GM21423 (cell line): Measurements from ENCODE around the gene TOMM34.

ENCODE experiments used
- ATAC-seq: cut with Tn5 transposase; IDR thresholded peaks from one replicate; pipeline ENCODE4 v1.9.1; 2021; ENCODE audit warnings: mild to moderate bottlenecking, moderate library complexity; ENCODE audit not compliant: unreplicated experiment

Gene TOMM34, protein sequence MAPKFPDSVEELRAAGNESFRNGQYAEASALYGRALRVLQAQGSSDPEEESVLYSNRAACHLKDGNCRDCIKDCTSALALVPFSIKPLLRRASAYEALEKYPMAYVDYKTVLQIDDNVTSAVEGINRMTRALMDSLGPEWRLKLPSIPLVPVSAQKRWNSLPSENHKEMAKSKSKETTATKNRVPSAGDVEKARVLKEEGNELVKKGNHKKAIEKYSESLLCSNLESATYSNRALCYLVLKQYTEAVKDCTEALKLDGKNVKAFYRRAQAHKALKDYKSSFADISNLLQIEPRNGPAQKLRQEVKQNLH

DNA sequence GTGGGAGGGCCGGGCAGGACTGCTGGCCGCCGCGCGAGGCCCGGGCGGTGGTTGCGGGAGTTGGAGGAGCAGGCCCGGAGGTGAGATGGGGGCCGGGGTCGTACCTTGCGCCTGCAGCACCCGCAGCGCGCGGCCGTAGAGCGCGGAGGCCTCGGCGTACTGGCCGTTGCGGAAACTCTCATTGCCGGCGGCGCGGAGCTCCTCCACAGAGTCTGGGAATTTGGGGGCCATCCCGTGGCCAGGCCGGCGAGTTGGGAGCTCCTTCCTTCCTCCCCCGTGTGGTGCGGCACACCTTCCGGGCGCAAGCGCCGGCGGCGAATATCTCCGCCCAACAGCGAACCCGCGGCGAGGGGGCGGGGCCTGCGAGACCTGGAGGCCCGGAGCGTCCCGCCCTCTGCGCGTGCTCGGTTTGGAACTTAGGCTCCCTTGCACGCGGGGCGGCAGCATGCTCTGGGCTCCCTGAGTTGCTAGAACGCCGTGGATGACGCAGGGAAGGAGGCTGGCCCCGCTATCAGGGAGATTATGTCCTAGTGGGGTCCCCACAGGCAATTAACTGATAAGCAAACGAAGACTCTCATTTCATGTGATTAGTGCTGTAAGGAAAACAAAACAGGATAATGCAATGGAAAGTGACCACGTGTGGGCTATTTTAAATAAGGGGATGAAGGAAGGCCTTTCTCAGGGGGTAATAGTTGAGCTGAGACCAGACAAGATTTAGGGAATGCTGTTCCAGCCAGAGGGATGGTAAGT lies at the start of gene TOMM34:
Gene TOMM34 (minus strand): TSS at position 295 of the 750 bp plus-strand sequence. CDS start 64 bp downstream, at position 231.
- ATAC-seq: peak; percentile 90

DNA sequence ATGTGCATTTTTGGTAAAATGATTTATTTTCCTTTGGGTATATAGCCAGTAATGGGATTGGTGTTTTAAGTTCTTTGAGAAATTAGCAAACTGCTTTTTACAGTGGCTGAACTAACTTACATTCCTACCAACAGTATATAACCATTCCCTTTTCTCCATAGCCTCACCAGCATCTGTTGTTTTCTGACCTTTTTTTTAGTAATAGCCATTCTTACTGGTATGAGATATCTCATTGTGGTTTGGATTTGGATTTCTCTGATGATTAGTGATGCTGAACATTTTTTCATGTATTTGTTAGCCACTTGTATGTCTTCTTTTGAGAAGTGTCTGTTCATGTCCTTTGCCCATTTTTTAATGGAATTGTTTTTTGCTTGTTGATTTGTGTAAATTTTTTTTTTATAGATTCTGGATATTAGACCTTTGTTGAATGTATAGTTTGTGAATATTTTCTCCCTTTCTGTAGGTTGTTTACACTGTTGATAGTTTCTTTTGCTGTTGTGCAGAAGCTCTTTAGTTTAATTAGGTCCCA lies 48.4 kb upstream of the TOMM34 start:
- ATAC-seq: no peak

DNA sequence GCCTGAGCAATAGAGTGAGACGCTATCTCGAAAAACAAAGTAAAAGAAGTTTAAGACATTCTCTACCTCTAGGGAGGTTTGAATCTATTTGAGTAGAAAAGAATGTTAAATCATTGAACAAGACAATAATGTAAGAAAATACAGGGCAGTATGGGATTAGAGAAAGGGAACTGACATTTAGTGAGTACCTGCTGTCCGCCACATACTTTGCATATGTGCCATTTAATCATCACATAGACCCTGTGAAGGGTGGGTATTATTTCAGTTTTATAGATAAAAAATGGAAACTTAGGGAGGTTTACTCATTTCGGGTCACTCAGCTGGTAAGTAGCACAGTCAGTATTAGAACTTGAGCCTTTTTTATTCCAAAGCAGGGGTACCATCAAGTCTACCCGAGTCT lies 37.5 kb upstream of the TOMM34 start:
- ATAC-seq: no peak

DNA sequence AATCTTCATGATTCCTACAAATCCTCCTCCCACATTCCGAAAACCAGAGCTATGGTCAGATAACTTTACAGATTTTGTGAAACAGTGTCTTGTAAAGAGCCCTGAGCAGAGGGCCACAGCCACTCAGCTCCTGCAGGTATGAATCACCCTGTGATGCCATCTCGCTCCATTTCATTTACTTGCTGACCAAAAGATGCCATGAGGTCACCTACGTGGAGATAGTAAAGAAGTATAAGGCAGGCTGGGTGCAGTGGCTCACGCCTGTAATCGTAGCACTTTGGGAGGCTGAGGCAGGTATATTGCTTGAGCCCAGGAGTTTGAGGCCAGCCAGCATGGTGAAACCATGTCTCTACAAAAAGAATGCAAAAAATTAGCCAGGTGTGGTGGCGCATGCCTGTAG lies 37.0 kb upstream of the TOMM34 start:
- no peak for ATAC-seq

DNA sequence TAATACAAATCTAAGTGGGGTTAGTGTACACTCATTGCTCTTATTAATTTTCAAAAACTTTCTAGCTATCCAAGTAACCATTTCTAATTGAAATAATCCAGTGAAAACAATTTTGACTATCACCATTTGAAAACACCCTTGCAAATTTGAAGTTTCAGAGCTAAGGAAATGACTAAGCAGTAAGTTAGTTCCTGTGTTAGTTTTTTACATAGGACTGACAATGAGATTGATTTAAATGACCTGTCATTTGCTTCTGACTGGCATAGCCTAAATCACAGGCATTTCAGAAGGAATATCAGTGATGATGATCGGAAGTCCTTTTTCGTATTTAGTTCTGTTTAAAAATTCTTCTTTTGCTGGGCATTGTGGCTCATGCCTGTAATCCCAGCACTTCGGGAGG lies 33.1 kb upstream of the TOMM34 start:
- no peak for ATAC-seq

DNA sequence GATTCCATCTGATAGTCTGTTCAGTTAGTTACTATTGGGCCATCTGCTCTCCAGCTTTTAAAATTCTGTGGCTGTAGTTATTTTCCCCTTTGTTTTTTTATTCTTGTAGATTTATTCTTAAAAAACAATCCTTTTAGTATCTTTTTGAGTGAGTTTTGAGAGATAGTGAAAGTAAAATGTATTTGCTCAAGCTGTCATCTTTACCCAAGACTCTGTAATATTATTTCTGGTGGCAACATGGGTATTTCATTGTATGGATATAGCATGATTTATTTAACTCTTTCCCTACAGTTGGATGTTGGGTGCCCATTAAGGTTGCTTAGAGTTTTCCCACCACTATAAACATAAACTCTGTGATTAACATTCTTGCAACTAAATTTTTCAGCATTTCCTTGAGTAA lies 30.8 kb upstream of the TOMM34 start:
- ATAC-seq: no peak

DNA sequence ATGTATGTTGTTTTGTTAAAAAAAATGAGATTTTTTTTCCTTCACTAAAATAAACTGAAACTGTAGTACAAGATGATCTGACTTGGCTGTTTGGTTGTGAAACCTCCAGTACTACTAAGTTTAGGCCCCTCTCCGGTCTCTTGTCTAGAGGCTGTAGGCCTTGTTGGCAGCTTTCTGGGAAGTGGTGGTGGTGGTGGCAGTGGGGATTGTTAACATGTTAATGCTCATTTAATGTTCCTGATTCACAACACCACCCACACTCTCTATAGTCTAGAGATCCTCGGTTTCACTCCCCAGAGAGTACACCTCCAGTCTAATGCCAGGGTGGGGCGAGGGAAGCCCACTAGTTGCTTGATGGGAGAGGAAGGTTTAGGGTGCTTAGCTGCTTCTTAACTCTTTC lies 30.2 kb upstream of the TOMM34 start:
- ATAC-seq: no peak

DNA sequence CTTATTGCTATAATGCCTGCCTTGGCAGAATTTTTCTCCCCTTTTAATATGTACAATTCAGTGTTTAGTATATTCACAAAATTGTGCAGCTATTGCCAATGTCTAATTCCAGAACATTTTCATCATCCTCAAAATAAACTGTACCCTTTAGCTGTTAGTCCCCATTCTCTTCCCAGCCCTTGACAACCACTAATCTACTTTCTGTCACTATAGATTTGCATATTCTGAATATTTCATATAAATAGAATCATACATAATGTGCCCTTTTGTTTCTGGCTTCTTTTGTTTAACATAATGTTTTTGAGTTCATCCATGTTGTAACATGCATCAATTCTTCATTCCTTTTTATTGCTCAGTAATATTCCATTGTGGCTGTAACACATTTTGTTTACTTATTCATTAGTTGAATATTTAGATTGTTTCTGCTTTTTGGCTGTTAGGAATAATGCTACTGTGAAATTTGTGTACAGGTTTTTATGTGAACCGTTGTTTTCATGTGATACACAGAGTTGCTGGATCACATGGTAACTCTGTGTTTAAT lies 28.5 kb upstream of the TOMM34 start:
- ATAC-seq: no peak

DNA sequence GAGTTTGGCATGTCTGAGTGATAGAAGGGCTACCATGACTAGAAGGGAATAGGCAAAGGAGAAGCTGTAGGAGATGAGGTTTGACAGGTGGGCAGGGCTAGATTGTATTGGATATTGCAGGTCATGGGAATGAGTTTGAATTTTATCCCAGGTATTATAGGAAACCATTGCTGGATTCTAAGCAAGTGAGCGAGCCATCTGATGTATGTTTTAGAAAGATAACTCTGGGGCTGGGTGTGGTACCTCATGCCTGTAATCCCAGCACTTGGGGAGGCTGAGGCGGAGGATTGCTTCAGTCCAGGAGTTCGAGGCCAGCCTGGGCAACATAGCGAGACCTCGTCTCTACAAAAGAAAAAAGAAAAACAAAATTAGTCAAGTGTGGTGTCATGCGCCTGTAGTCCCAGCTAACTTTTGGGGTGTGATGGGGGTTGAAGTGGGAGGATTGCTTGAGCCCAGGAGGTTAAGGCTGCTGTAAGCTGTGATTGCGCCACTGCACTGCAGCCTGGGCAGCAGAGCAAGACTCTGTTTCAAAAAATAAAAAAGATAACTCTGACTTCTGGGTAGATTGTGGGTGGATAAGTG lies 23.0 kb upstream of the TOMM34 start:
- no peak for ATAC-seq

DNA sequence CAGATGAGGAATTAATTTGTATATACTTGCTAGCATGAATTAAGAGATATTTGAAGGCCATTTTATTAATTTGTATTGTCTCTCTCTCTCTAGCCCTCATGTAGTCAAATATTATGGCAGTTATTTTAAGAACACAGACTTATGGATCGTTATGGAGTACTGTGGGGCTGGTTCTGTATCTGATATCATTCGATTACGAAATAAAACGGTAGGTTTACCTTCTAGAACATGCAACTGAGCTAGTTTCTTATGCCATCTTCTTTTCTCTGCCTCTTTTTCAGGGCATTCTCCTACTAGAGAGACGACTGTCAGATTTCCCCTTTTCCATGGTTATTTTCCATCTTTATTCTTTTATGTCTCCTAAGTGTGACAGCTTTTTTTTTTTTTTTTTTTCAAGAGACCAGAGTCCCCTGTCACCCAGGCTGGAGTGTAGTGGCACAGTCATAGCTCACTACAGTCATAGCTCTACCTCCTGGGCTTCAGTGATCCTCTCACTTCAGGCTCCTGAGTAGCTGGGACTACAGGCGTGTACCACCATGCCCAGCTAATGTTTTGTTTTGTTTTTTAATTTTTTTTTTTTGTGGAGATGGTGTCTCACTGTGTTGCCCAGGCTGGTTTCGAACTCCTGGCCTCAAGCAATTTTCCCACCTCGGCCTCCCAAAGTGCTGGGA lies 21.7 kb upstream of the TOMM34 start:
- ATAC-seq: no peak

DNA sequence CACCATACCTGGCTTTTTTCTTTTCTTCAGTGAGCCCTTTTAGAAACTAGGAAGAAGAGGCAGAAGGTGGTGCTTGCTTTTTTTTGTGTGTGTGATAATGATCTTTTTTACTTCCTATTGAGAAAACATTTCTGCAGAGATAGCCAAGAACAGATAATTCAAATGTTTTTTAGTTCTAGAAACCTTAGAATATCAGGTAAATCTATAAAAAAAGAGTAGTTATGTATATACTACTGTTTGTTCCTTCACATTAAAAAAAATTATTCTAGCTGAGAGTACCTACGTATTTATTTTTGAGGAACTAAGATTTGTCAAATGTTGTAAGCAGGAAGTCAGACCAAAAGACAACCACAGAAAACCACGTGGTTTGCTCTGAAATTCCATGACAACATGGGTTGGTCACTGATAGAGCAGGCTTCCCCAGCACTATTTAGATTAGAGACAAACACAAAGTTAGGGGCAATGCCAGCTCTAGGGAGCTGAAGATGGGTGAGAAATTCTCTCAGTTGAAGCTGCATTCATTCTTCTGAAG lies 19.0 kb upstream of the TOMM34 start:
- peak; percentile 87 for ATAC-seq

DNA sequence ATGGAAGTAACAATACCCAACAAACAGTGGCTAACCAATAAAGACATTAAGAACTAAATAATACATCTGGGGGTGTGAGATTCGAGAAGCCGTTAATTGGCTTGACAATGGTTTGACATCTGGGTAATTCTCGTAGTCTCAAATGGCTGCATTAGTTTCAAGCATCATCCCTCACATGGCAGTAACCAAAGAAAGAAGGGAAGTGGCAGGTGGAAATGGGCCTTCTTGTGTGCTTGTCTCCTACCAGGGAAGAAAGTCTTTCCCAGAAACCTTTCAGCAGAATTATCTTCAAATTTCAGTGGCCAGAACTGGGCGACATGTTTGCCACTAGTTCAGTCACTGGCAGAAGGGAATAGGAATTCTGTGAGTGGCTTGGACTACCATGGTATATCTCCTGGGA lies 16.5 kb upstream of the TOMM34 start:
- ATAC-seq: no peak

DNA sequence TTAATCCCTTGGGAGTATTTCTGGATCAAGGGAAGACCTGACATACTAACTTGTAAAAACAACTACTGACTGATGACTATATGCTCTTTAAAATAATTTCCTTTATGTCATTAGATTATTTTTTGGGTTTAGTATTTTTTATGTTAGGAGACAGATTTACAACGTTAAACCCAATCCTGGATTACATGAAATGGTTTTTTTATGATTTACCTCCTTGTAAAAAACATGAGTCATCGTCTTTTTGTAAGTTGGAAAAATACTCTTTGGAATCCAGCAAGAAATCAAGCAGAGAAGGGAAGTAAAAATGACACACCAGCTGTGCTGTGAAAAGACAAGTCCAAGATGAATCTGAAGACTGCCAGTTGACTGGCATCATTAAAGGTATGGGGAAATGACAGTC lies 12.9 kb upstream of the TOMM34 start:
- no peak for ATAC-seq

DNA sequence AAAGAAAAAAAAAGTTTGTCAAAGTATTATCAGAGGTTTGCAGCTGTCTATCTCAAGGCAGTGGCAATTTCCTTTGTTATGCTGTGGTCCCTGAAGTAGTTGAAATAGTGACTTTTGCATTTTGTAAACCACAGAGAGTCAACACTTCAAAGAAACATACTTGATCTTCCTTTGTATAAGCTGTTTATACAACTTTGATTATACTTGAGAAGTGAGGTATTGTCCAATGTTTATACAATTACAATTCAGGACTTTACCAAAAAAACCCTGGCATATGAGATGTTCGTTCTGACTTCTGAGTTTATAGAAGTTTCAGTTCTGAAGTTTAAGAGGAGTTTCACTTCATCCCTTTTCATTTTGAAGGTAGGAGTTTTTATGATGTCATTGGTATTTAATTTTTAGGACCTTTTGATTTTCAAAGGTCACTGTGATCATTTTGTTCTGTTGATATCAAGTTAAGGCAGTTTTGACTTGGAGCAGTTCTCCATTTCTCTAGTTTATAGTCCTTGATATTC lies 10.1 kb upstream of the TOMM34 start:
- no peak for ATAC-seq

DNA sequence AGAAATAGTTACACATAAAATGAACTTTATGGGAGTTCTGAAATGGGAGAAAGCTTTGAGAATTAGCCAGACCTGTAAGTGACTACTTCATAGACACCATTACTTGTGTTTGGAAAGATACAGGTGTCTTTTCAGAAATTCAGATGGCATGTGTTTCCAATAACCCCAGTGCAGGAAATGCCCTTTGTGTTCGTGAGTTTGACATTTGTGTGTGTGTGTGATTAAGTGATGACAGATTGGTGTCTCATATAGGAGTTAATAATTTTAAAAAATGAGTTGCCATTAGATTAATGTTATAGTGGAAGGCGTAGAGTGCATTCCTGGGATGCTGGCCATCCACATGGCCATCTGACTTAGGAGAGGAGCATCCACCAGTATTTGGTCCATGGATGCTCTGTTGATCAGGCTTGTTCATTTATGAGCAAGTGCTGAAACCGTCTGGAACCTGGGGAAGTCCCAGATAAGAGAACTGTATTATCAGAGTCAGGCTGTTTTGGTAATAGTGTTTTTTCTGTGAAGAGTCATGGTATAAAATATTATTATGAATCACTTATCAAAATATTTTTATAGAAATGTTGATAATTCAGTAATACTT lies 9.2 kb upstream of the TOMM34 start:
- ATAC-seq: no peak

DNA sequence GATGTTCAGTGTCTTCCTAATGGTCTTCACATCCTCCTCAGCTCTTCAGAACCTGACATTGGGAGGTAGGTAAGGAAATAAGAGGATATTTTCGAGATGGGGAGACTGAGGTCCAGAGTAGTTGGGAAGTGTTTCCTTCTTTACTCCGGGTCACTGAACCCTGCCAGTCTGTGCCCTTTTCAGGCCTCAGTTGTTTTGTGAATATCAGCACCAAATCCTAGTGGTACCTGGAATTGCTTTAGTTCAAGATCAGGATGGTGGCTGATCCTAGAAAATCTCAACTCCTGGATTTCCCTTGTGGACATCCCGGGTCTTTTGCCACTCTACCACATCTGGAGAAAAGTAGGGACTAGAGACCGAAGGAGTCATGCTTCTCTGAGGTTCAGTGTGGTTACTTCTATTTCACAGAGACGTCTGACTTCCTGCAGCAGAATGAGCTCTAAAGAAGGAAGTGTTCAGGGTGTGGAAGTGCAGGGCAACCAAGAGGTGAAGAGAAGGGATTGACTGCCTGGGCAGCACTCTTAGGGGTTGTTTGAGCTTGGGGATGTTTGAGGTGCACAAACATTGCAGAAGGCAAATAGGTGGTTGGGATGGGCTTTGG lies 7.1 kb upstream of the TOMM34 start:
- ATAC-seq: no peak

DNA sequence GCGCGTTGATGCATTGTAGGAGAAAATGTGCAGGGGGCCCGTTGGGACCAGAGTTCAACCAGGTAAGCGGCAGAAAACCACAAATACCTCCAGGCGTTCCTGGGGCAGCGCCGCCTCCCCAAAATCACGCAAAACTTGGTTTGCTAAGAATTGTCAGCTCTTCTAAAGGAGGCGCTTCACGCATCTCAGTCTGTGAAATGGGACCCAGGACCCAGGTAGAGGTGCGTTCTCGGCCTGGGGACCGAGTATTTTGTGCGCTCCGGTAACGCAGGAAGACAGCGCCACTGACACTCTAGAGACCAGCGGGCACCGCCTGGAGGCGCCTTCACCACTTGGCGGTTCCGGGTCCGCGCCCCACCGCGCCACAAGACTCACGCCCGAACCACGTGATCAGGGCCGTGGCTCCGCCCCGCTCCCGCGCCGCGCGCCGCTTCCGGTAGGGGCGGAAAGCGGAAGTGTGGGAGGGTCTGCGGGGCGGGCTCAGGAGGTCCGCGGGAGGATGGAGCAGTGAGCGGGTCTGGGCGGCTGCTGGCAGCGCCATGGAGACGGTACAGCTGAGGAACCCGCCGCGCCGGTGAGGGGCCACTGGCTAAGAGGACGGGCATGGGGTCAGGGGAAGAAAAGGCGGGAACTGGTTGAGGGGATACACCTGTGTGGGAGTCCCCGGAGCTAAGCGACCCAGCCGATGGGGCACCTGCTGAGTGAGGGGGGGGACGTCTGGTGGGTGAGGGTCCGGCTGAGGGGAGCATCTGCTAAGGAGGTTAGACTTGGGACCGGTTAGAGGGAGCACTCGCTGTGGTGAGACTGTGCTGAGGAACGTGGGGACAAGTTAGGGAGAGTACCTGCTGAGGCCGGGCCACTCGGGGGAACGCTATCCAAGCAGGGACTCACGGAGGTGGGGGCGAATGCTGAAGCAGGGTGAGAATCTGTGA lies 6.1 kb upstream of the TOMM34 start, which contains the start of gene STK4:
Gene STK4 (plus strand): TSS at position 483 of the 932 bp plus-strand sequence. CDS start 57 bp downstream, at position 540.
- peak; percentile 68 for ATAC-seq

DNA sequence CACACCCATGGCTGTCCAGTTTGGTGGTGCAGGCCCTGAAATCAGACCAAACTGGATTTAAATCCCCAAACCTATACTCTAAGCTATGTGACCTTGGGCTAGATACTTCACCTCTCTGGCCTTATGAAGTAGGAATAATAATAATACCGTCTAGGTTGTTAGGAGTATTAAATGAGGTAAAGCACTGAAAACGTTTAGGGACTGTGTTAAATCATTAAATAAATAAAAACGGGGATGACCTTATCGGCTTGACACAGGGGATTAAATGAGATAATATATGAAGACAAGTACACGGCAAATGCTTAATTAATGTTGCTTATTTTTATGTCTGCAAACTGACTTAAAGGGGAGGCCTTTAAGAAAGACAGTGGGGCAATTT lies 5.4 kb upstream of the TOMM34 start:
- no peak for ATAC-seq
